H9 (cell line): ENCODE data around the gene ZBTB20. TPM values are rescaled to one million over a fixed set of nuclear protein-coding genes. Genes with fewer than 3 reads are reported as not detected.

Experiments used
- DNase-seq: peaks from one replicate; pipeline ENCODE4 v3.0.0-alpha.2; 2017
- H2AFZ ChIP-seq: one replicate; pipeline ENCODE4 v1.6.1; 2013; ENCODE audit warnings: mild to moderate bottlenecking, low read length, control low read depth, moderate library complexity
- H2AK5ac ChIP-seq: 2 replicates; pipeline ENCODE4 v1.6.1; 2013; ENCODE audit warnings: low read length, control low read depth, mixed read lengths; ENCODE audit not compliant: insufficient read length
- H2BK120ac ChIP-seq: one replicate; pipeline ENCODE4 v1.6.1; 2013; ENCODE audit warnings: low read depth, mild to moderate bottlenecking, low read length, control low read depth, inconsistent platforms; ENCODE audit not compliant: poor library complexity, severe bottlenecking
- H2BK12ac ChIP-seq: 2 replicates; pipeline ENCODE4 v1.6.1; 2013; ENCODE audit warnings: low read length, control low read depth, mixed read lengths, low read depth; ENCODE audit not compliant: insufficient read length
- H2BK15ac ChIP-seq: 2 replicates; pipeline ENCODE4 v1.6.1; 2013; ENCODE audit warnings: low read depth, low read length, control low read depth
- H2BK20ac ChIP-seq: one replicate; pipeline ENCODE4 v1.6.1; 2013; ENCODE audit warnings: low read depth, mild to moderate bottlenecking, low read length, control low read depth, inconsistent platforms; ENCODE audit not compliant: poor library complexity, severe bottlenecking
- H2BK5ac ChIP-seq: 2 replicates; pipeline ENCODE4 v1.6.1; 2013; ENCODE audit warnings: low read length, control low read depth, mixed read lengths; ENCODE audit not compliant: insufficient read length
- H3K14ac ChIP-seq: 2 replicates; pipeline ENCODE4 v1.6.1; 2013; ENCODE audit warnings: low read length, control low read depth; ENCODE audit not compliant: insufficient read depth
- H3K18ac ChIP-seq: 2 replicates; pipeline ENCODE4 v1.6.1; 2013; ENCODE audit warnings: low read depth, mild to moderate bottlenecking, mixed read lengths, low read length, control low read depth; ENCODE audit not compliant: insufficient read length
- H3K23ac ChIP-seq: 2 replicates; pipeline ENCODE4 v1.6.1; 2013; ENCODE audit warnings: low read length, control low read depth, mixed read lengths, low read depth; ENCODE audit not compliant: insufficient read length
- H3K23me2 ChIP-seq: 2 replicates; pipeline ENCODE4 v1.6.1; 2013; ENCODE audit warnings: low read depth, mild to moderate bottlenecking, mixed read lengths, low read length, control low read depth; ENCODE audit not compliant: insufficient read length, poor library complexity, severe bottlenecking
- H3K27ac ChIP-seq: 2 replicates; pipeline ENCODE4 v1.5.1; 2013; ENCODE audit warnings: low read length, control low read depth, mixed read lengths, low read depth; ENCODE audit not compliant: insufficient read length
- H3K27me3 ChIP-seq: 2 replicates; pipeline ENCODE4 v1.6.1; 2013; ENCODE audit warnings: low read length, control low read depth, inconsistent platforms; ENCODE audit not compliant: insufficient read depth
- H3K4ac ChIP-seq: 2 replicates; pipeline ENCODE4 v1.6.1; 2013; ENCODE audit warnings: low read depth, mild to moderate bottlenecking, control low read depth, inconsistent platforms, low read length, moderate library complexity
- H3K4me1 ChIP-seq: 2 replicates; pipeline ENCODE4 v1.6.1; 2013; ENCODE audit warnings: low read length, control low read depth, inconsistent platforms; ENCODE audit not compliant: insufficient read depth
- H3K4me2 ChIP-seq: 2 replicates; pipeline ENCODE4 v1.6.1; 2013; ENCODE audit warnings: low read length, control low read depth, mixed read lengths; ENCODE audit not compliant: insufficient read length, insufficient read depth
- H3K56ac ChIP-seq: 2 replicates; pipeline ENCODE4 v1.6.1; 2013; ENCODE audit warnings: low read depth, mild to moderate bottlenecking, mixed read lengths, low read length, control low read depth; ENCODE audit not compliant: insufficient read length
- H3K79me1 ChIP-seq: 2 replicates; pipeline ENCODE4 v1.6.1; 2013; ENCODE audit warnings: low read depth, mild to moderate bottlenecking, moderate library complexity, low read length, control low read depth, inconsistent platforms; ENCODE audit not compliant: insufficient read depth, poor library complexity, severe bottlenecking
- H3K79me2 ChIP-seq: 2 replicates; pipeline ENCODE4 v1.6.1; 2013; ENCODE audit warnings: low read length, control low read depth, inconsistent platforms; ENCODE audit not compliant: insufficient read depth
- H3K9ac ChIP-seq: 2 replicates; pipeline ENCODE4 v1.6.1; 2013; ENCODE audit warnings: low read length, control low read depth, mixed read lengths; ENCODE audit not compliant: insufficient read length; ENCODE audit errors: extremely low read depth
- H3K9me3 ChIP-seq: one replicate; pipeline ENCODE4 v1.6.1; 2013; ENCODE audit warnings: low read depth, low read length, inconsistent platforms; ENCODE audit not compliant: control insufficient read depth
- H3T11ph ChIP-seq: one replicate; pipeline ENCODE4 v1.6.1; 2013; ENCODE audit warnings: mild to moderate bottlenecking, low read length, control low read depth, inconsistent platforms
- H4K20me1 ChIP-seq: one replicate; pipeline ENCODE4 v1.6.1; 2013; ENCODE audit not compliant: control insufficient read depth, insufficient read length, insufficient read depth
- H4K5ac ChIP-seq: 2 replicates; pipeline ENCODE4 v1.6.1; 2013; ENCODE audit warnings: low read depth, mild to moderate bottlenecking, mixed read lengths, low read length, control low read depth; ENCODE audit not compliant: insufficient read length
- H4K8ac ChIP-seq: replicated peaks from 2 replicates; pipeline ENCODE4 v1.6.1; 2013; ENCODE audit warnings: low read length, control low read depth, mixed read lengths, low read depth; ENCODE audit not compliant: insufficient read length
- H4K91ac ChIP-seq: 2 replicates; pipeline ENCODE4 v1.6.1; 2013; ENCODE audit warnings: low read depth, mild to moderate bottlenecking, moderate library complexity, mixed read lengths, low read length, control low read depth; ENCODE audit not compliant: insufficient read length
- H3K27ac Mint-ChIP-seq, 3 experiments: 2 replicates in 2 of 3; 3 replicates in 1 of 3; pipeline ENCODE4 v1.8.0; 2020 to 2021; ENCODE audit warnings: mixed read lengths in 3 of 3, mild to moderate bottlenecking in 1 of 3, moderate library complexity in 1 of 3
- H3K27me3 Mint-ChIP-seq: 2 replicates; pipeline ENCODE4 v1.8.0; 2021; ENCODE audit warnings: low read depth, mild to moderate bottlenecking, moderate library complexity, mixed read lengths
- H3K36me3 Mint-ChIP-seq, 3 experiments: 2 replicates in 2 of 3; 3 replicates in 1 of 3; pipeline ENCODE4 v1.8.0; 2020 to 2021; ENCODE audit warnings: low read depth in 3 of 3, mixed read lengths in 3 of 3; ENCODE audit not compliant: insufficient read depth in 1 of 3
- H3K4me1 Mint-ChIP-seq, 2 experiments: 2 replicates each; pipeline ENCODE4 v1.8.0; 2020; ENCODE audit warnings: mixed read lengths in 2 of 2
- H3K4me3 Mint-ChIP-seq, 2 experiments: 2 replicates in 1 of 2; 3 replicates in 1 of 2; pipeline ENCODE4 v1.8.0; 2020 to 2021; ENCODE audit warnings: mild to moderate bottlenecking in 2 of 2, mixed read lengths in 2 of 2, moderate library complexity in 1 of 2
- H3K9me3 Mint-ChIP-seq, 2 experiments: 2 replicates in 1 of 2; 3 replicates in 1 of 2; pipeline ENCODE4 v1.8.0; 2020; ENCODE audit warnings: mild to moderate bottlenecking in 2 of 2, mixed read lengths in 2 of 2, moderate library complexity in 1 of 2
- WGBS: extraction: QIAGEN DNeasy Blood & Tissue Kit; methylation state at CpG from one replicate; pipeline ENCODE4 v1.1.7; 2013; ENCODE audit warnings: missing lambda C conversion rate, low lambda C conversion rate, mixed read lengths; ENCODE audit not compliant: insufficient read length; ENCODE audit errors: extremely low coverage; 5-methylcytosine and 5-hydroxymethylcytosine counted together
- total RNA-seq: library from RNA; stranded (reverse); gene quantifications from 2 replicates; pipeline ENCODE4 v1.2.1, GENCODE V29; 2021
- TF ChIP-seq, protein P1 (sequence below): fragments of 200-600 bp; sonication (generic); conservative IDR thresholded peaks from 3 replicates; pipeline ENCODE4 v1.8.0; 2021; ENCODE audit warnings: antibody characterized with exemption, mild to moderate bottlenecking

Gene ZBTB20
- total RNA-seq, 1 experiment from 2014 or later: 0.70 TPM

DNA sequence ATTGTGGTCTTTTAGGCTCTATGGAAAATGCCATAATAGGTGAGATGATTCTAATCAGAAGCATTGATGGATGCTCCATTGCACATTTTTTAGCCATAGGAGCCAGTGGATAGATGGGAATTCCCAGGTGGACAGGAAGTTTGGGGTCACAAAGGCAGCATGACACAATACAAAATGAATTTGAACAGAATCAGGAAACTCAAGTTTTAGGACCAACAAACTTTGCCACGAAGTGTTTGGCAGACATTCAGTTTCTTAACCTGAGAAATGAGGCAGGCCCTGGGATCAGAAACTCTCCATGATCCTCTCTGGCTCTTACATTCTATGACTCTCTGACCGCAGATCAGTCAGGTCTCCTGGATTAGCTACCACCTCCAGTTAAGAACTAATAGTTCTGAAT, 577.9 kb downstream of the ZBTB20 start:
- peaks cover 46 to 57% of the 10 kb centered on the region in 2 experiments for H3K4me1 Mint-ChIP-seq

More for the DNA sequence above, 577.9 kb downstream of the ZBTB20 start:
- Mint-ChIP-seq H3K9me3 (no peaks in the 10 kb centered on the region), H3K27ac (no peak overlapping the region), H3K36me3 (no peaks in the 10 kb centered on the region), H3K4me3 (no peak overlapping the region), H3K27me3 (no peaks in the 10 kb centered on the region)
- no peak overlapping the region for H2BK120ac ChIP-seq
- H3K79me2 ChIP-seq: no peaks in the 10 kb centered on the region
- no peaks in the 10 kb centered on the region for H3K9me3 ChIP-seq
- no peak overlapping the region for H3K18ac ChIP-seq
- H3K79me1 ChIP-seq: no peaks in the 10 kb centered on the region
- no peak for DNase-seq
- no peak overlapping the region for H3K23ac ChIP-seq
- H4K20me1 ChIP-seq: no peaks in the 10 kb centered on the region
- H2AK5ac ChIP-seq: no peak overlapping the region
- TF ChIP-seq, protein P1, sequence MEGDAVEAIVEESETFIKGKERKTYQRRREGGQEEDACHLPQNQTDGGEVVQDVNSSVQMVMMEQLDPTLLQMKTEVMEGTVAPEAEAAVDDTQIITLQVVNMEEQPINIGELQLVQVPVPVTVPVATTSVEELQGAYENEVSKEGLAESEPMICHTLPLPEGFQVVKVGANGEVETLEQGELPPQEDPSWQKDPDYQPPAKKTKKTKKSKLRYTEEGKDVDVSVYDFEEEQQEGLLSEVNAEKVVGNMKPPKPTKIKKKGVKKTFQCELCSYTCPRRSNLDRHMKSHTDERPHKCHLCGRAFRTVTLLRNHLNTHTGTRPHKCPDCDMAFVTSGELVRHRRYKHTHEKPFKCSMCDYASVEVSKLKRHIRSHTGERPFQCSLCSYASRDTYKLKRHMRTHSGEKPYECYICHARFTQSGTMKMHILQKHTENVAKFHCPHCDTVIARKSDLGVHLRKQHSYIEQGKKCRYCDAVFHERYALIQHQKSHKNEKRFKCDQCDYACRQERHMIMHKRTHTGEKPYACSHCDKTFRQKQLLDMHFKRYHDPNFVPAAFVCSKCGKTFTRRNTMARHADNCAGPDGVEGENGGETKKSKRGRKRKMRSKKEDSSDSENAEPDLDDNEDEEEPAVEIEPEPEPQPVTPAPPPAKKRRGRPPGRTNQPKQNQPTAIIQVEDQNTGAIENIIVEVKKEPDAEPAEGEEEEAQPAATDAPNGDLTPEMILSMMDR: no peak
- no peaks in the 10 kb centered on the region for H3K27me3 ChIP-seq
- H4K5ac ChIP-seq: no peak overlapping the region
- H3K4me2 ChIP-seq: no peak overlapping the region
- H3K23me2 ChIP-seq: no peaks in the 10 kb centered on the region
- no peak overlapping the region for H4K8ac ChIP-seq
- no peak overlapping the region for H3K27ac ChIP-seq
- H2BK5ac ChIP-seq: no peak overlapping the region
- no peak overlapping the region for H2BK15ac ChIP-seq
- no peak overlapping the region for H3K4ac ChIP-seq
- H2AFZ ChIP-seq: no peak overlapping the region
- no peak overlapping the region for H2BK20ac ChIP-seq
- no peak overlapping the region for H4K91ac ChIP-seq
- H3K4me1 ChIP-seq: peaks cover 6% of the 10 kb centered on the region; the same call in 1 of the 2 replicates
- H2BK12ac ChIP-seq: no peak overlapping the region
- no peak overlapping the region for H3T11ph ChIP-seq
- H3K56ac ChIP-seq: no peak overlapping the region
- no peak overlapping the region for H3K9ac ChIP-seq
- WGBS: no CpG with 5 or more reads among the region's 2 CpGs
- H3K14ac ChIP-seq: no peak overlapping the region
